ENCODE data around the gene TMCO4.
"Not testable (repeated sequence)": the region's sequence is repeated elsewhere in the genome, so short reads cannot be mapped to it uniquely, and the experiment has no call there.

TMCO4 gene

GRCh38 chr1:19799230-19800075 is at the start of gene TMCO4:
TMCO4 (minus strand) TSS chr1:19799916; CDS start chr1:19780758, 19,158 bp downstream.
- H3K9me3 ChIP-seq (ENCODE audit: control insufficient read depth in 5 of 5, low read length in 5 of 5): no peaks in the 10 kb centered on the region
- H3K4me1 ChIP-seq (ENCODE audit: control insufficient read depth in 5 of 5, insufficient read depth in 5 of 5, low read length in 5 of 5): peaks cover 7 to 25% (median 21%) of the 10 kb centered on the region in 5 donors
- H3K36me3 ChIP-seq (ENCODE audit: control insufficient read depth in 5 of 5, insufficient read depth in 5 of 5, low read length in 5 of 5): peaks cover 0 to 8% (median 7%) of the 10 kb centered on the region in 5 donors
- H3K9ac ChIP-seq (ENCODE audit: low read length in 5 of 5): peak within 1 kb of the TSS; percentile 72 to 86 (median 81)
- peak within 1 kb of the TSS; percentile 71 to 84 (median 82) for H3K4me3 ChIP-seq (ENCODE audit: low read depth in 1 of 5, low read length in 5 of 5)
- peak within 1 kb of the TSS; percentile 86 for H3K27ac ChIP-seq (ENCODE audit: low read depth, low read length)
- no peaks in the 10 kb centered on the region for H3K27me3 ChIP-seq (ENCODE audit: control insufficient read depth in 5 of 5, insufficient read depth in 4 of 5, low read length in 5 of 5)

- H3K27me3 ChIP-seq (ENCODE audit: control insufficient read depth in 5 of 5, insufficient read depth in 4 of 5, low read length in 5 of 5); H3K36me3 ChIP-seq (ENCODE audit: control insufficient read depth in 5 of 5, insufficient read depth in 5 of 5, low read length in 5 of 5); H3K27ac ChIP-seq (ENCODE audit: low read depth, low read length): not testable (repeated sequence)
Observed at GRCh38 chr1:19849307-19849706, 49.6 kb upstream of the TMCO4 start.

GRCh38 chr1:19847334-19847733 is 47.6 kb upstream of the TMCO4 start:
- H3K4me1 ChIP-seq (ENCODE audit: control insufficient read depth in 5 of 5, insufficient read depth in 5 of 5, low read length in 5 of 5): peaks cover 0 to 13% (median 9%) of the 10 kb centered on the region in 5 donors
- not testable (repeated sequence) for H3K27me3 ChIP-seq (ENCODE audit: control insufficient read depth in 5 of 5, insufficient read depth in 4 of 5, low read length in 5 of 5); H3K36me3 ChIP-seq (ENCODE audit: control insufficient read depth in 5 of 5, insufficient read depth in 5 of 5, low read length in 5 of 5); H3K9me3 ChIP-seq (ENCODE audit: control insufficient read depth in 5 of 5, low read length in 5 of 5); H3K27ac ChIP-seq (ENCODE audit: low read depth, low read length); H3K9ac ChIP-seq (ENCODE audit: low read length in 5 of 5)
- peak overlapping the region in 2 of 5 donors; percentile 6 to 50 for H3K4me3 ChIP-seq (ENCODE audit: low read depth in 1 of 5, low read length in 5 of 5)

More at GRCh38 chr1:19849307-19849706, 49.6 kb upstream of the TMCO4 start:
- H3K4me1 ChIP-seq (ENCODE audit: control insufficient read depth in 5 of 5, insufficient read depth in 5 of 5, low read length in 5 of 5): peaks cover 0 to 13% (median 9%) of the 10 kb centered on the region in 5 donors
- H3K9me3 ChIP-seq (ENCODE audit: control insufficient read depth in 5 of 5, low read length in 5 of 5); H3K4me3 ChIP-seq (ENCODE audit: low read depth in 1 of 5, low read length in 5 of 5); H3K9ac ChIP-seq (ENCODE audit: low read length in 5 of 5): not testable (repeated sequence)

- Histone ChIP-seq H3K4me3 (ENCODE audit: low read depth in 1 of 5, low read length in 5 of 5) (no peak overlapping the region), H3K9me3 (ENCODE audit: control insufficient read depth in 5 of 5, low read length in 5 of 5) (no peaks in the 10 kb centered on the region), H3K9ac (ENCODE audit: low read length in 5 of 5) (no peak overlapping the region), H3K36me3 (ENCODE audit: control insufficient read depth in 5 of 5, insufficient read depth in 5 of 5, low read length in 5 of 5) (no peaks in the 10 kb centered on the region), H3K27ac (ENCODE audit: low read depth, low read length) (no peak overlapping the region), H3K4me1 (ENCODE audit: control insufficient read depth in 5 of 5, insufficient read depth in 5 of 5, low read length in 5 of 5) (peaks cover 0 to 13% (median 9%) of the 10 kb centered on the region in 5 donors), H3K27me3 (ENCODE audit: control insufficient read depth in 5 of 5, insufficient read depth in 4 of 5, low read length in 5 of 5) (no peaks in the 10 kb centered on the region)
Observed at GRCh38 chr1:19846338-19846737, 46.6 kb upstream of the TMCO4 start.

GRCh38 chr1:19845555-19845954 is 45.8 kb upstream of the TMCO4 start:
- Histone ChIP-seq H3K9ac (ENCODE audit: low read length in 5 of 5) (no peak overlapping the region), H3K27me3 (ENCODE audit: control insufficient read depth in 5 of 5, insufficient read depth in 4 of 5, low read length in 5 of 5) (no peaks in the 10 kb centered on the region), H3K4me1 (ENCODE audit: control insufficient read depth in 5 of 5, insufficient read depth in 5 of 5, low read length in 5 of 5) (peaks cover 0 to 13% (median 9%) of the 10 kb centered on the region in 5 donors), H3K9me3 (ENCODE audit: control insufficient read depth in 5 of 5, low read length in 5 of 5) (no peaks in the 10 kb centered on the region), H3K27ac (ENCODE audit: low read depth, low read length) (no peak overlapping the region), H3K4me3 (ENCODE audit: low read depth in 1 of 5, low read length in 5 of 5) (no peak overlapping the region), H3K36me3 (ENCODE audit: control insufficient read depth in 5 of 5, insufficient read depth in 5 of 5, low read length in 5 of 5) (no peaks in the 10 kb centered on the region)

GRCh38 chr1:19844731-19845495 is 45.2 kb upstream of the TMCO4 start:
- Histone ChIP-seq H3K36me3 (ENCODE audit: control insufficient read depth in 5 of 5, insufficient read depth in 5 of 5, low read length in 5 of 5) (no peaks in the 10 kb centered on the region), H3K27me3 (ENCODE audit: control insufficient read depth in 5 of 5, insufficient read depth in 4 of 5, low read length in 5 of 5) (no peaks in the 10 kb centered on the region), H3K27ac (ENCODE audit: low read depth, low read length) (no peak overlapping the region), H3K9me3 (ENCODE audit: control insufficient read depth in 5 of 5, low read length in 5 of 5) (no peaks in the 10 kb centered on the region), H3K4me3 (ENCODE audit: low read depth in 1 of 5, low read length in 5 of 5) (no peak overlapping the region), H3K4me1 (ENCODE audit: control insufficient read depth in 5 of 5, insufficient read depth in 5 of 5, low read length in 5 of 5) (peaks cover 0 to 13% (median 9%) of the 10 kb centered on the region in 5 donors), H3K9ac (ENCODE audit: low read length in 5 of 5) (no peak overlapping the region)

- H3K27me3 ChIP-seq (ENCODE audit: control insufficient read depth in 5 of 5, insufficient read depth in 4 of 5, low read length in 5 of 5): no peaks in the 10 kb centered on the region
- H3K9ac ChIP-seq (ENCODE audit: low read length in 5 of 5): no peak overlapping the region
- peaks cover 0 to 6% (median 5%) of the 10 kb centered on the region in 5 donors for H3K4me1 ChIP-seq (ENCODE audit: control insufficient read depth in 5 of 5, insufficient read depth in 5 of 5, low read length in 5 of 5)
- no peak overlapping the region for H3K27ac ChIP-seq (ENCODE audit: low read depth, low read length)
- H3K4me3 ChIP-seq (ENCODE audit: low read depth in 1 of 5, low read length in 5 of 5): no peak overlapping the region
- no peaks in the 10 kb centered on the region for H3K9me3 ChIP-seq (ENCODE audit: control insufficient read depth in 5 of 5, low read length in 5 of 5)
- no peaks in the 10 kb centered on the region for H3K36me3 ChIP-seq (ENCODE audit: control insufficient read depth in 5 of 5, insufficient read depth in 5 of 5, low read length in 5 of 5)
Observed at GRCh38 chr1:19840228-19840627, 40.5 kb upstream of the TMCO4 start.

GRCh38 chr1:19837866-19838265 is 38.1 kb upstream of the TMCO4 start:
- no peak overlapping the region for H3K4me3 ChIP-seq (ENCODE audit: low read depth in 1 of 5, low read length in 5 of 5)
- H3K27me3 ChIP-seq (ENCODE audit: control insufficient read depth in 5 of 5, insufficient read depth in 4 of 5, low read length in 5 of 5): no peaks in the 10 kb centered on the region
- H3K9ac ChIP-seq (ENCODE audit: low read length in 5 of 5): no peak overlapping the region
- no peak overlapping the region for H3K27ac ChIP-seq (ENCODE audit: low read depth, low read length)
- H3K36me3 ChIP-seq (ENCODE audit: control insufficient read depth in 5 of 5, insufficient read depth in 5 of 5, low read length in 5 of 5): no peaks in the 10 kb centered on the region
- no peaks in the 10 kb centered on the region for H3K9me3 ChIP-seq (ENCODE audit: control insufficient read depth in 5 of 5, low read length in 5 of 5)
- no peaks in the 10 kb centered on the region for H3K4me1 ChIP-seq (ENCODE audit: control insufficient read depth in 5 of 5, insufficient read depth in 5 of 5, low read length in 5 of 5)

GRCh38 chr1:19835578-19835977 is 35.9 kb upstream of the TMCO4 start:
- Histone ChIP-seq H3K27ac (ENCODE audit: low read depth, low read length) (no peak overlapping the region), H3K27me3 (ENCODE audit: control insufficient read depth in 5 of 5, insufficient read depth in 4 of 5, low read length in 5 of 5) (no peaks in the 10 kb centered on the region), H3K9ac (ENCODE audit: low read length in 5 of 5) (no peak overlapping the region), H3K36me3 (ENCODE audit: control insufficient read depth in 5 of 5, insufficient read depth in 5 of 5, low read length in 5 of 5) (no peaks in the 10 kb centered on the region), H3K9me3 (ENCODE audit: control insufficient read depth in 5 of 5, low read length in 5 of 5) (peaks cover 0 to 5% (median 0%) of the 10 kb centered on the region in 5 donors), H3K4me3 (ENCODE audit: low read depth in 1 of 5, low read length in 5 of 5) (no peak overlapping the region), H3K4me1 (ENCODE audit: control insufficient read depth in 5 of 5, insufficient read depth in 5 of 5, low read length in 5 of 5) (no peaks in the 10 kb centered on the region)

GRCh38 chr1:19831441-19831840 is 31.7 kb upstream of the TMCO4 start:
- H3K27ac ChIP-seq (ENCODE audit: low read depth, low read length): no peak overlapping the region
- H3K9me3 ChIP-seq (ENCODE audit: control insufficient read depth in 5 of 5, low read length in 5 of 5): peaks cover 0 to 5% (median 0%) of the 10 kb centered on the region in 5 donors
- no peaks in the 10 kb centered on the region for H3K27me3 ChIP-seq (ENCODE audit: control insufficient read depth in 5 of 5, insufficient read depth in 4 of 5, low read length in 5 of 5)

More at GRCh38 chr1:19831441-19831840, 31.7 kb upstream of the TMCO4 start:
- Histone ChIP-seq H3K36me3 (ENCODE audit: control insufficient read depth in 5 of 5, insufficient read depth in 5 of 5, low read length in 5 of 5) (no peaks in the 10 kb centered on the region), H3K4me3 (ENCODE audit: low read depth in 1 of 5, low read length in 5 of 5) (no peak overlapping the region), H3K9ac (ENCODE audit: low read length in 5 of 5) (no peak overlapping the region), H3K4me1 (ENCODE audit: control insufficient read depth in 5 of 5, insufficient read depth in 5 of 5, low read length in 5 of 5) (no peaks in the 10 kb centered on the region)
